ENCODE results near the gene NAA10. TPM values are rescaled to one million over a fixed set of nuclear protein-coding genes. Genes with fewer than 3 reads are reported as not detected.

NAA10 gene
- total RNA-seq, 1 donor from 2014 or later, result 17.6 TPM

DNA sequence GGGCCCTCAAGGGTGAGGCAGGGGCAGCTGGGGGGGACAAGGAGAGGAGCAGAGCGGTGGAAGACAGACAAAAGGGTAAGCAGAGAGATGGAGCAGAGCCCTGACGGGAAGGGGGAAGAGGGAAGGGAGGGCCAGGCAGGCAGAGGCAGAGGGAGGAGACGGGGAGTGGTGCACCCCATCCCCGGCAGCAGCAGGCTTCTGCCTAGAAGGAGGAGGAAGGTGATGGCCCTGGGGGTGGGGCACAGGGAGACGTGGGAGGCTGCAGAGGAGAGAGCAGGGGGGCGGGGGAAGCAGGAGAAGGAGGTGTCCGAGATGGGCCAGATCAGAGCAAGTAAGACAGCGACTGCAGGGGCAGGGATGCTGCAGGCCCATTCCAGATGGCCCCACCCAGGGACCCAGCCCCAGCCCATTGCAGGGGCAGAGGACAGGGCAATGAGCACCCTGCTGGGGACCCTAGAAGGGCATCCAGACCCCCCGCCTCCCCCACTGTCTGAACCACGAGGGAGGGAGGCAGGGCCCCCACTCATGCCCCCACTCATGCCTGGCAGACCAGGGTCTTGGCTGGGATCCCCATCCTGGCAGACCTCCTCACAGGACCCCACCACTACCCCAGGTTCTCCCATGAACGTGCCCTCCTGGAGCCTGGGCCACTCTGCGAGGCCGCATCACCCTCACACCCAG lies 51.5 kb downstream of the NAA10 start:
- no peak for DNase-seq

DNA sequence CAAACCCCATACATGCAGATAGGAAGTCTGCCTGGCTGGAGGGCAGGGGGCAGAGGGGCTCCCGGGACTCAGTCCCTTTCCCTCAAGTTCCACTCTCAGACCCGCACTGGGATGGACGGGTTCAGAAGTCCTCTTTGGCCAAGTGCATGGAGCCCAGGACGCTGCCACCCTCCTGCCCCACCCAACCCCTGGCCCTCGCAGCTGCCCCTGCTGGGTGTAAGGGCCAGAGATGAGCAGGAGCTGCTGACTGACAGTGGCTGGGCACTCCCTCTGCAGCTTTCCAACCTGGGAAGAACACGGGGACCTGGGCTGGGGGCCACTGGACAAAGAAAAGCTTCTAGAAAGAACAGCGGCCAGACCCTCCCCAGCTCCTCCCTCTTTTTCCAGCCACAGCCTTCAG lies 52.3 kb downstream of the NAA10 start:
- DNase-seq, result no peak

DNA sequence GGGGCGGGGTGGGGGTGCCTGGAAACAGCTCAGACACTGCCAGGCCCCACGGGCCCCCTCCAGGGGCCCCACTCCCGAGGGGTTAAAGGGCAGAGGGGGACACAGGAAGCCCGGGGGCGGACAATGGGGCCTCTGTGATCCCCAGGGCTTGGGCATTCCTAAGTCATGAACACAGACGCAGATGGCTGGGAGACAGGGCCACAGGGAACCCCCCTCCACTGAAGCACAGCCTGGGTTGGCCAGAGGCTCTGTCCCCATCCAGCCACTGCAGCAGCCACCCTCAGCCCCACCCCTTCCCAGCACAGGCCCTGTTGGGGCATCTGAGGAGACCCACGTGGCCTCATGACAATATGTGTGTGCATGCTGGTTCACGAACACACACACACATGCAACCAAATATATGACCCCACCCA lies 52.7 kb downstream of the NAA10 start:
- no peak for DNase-seq

DNA sequence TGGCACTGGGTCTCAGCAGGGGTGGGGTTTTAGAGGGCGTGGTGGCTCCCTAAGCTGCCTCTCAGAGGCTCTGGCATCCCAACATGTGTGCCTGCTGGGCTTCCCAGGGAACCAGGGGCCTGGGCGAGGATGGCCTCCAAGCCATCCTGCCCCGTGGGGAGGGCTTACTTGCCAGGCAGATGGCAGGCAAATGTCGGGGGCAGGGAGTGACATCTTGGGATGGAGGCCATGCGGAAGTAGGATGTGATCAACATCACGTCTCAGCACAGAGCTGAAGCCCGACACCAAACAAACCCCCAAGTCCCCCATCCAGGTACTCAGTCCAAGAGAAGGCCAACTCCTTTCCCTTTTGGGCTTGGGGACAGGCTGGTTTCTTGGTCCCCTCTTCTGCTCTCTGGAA lies 53.6 kb downstream of the NAA10 start:
- DNase-seq, result no peak

DNA sequence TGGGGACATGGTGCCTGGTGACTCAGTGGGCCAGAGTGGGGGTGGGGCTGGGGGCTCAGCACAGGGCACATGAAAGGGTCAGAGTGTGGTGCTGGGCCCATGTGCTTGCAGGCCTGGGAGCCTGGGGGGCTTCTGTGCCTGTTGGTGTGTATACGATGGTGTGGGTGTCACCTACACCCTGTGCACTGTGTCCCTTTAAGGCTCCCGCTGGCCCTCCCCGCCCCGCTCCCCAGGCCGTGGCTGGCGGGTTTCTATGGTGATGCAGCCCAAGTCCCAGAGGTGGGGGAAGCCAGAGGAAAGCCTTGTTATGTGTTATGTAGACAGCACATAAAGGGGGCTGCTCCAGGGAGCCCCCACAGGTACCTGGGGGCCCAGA lies 54.4 kb downstream of the NAA10 start:
- DNase-seq, result no peak

DNA sequence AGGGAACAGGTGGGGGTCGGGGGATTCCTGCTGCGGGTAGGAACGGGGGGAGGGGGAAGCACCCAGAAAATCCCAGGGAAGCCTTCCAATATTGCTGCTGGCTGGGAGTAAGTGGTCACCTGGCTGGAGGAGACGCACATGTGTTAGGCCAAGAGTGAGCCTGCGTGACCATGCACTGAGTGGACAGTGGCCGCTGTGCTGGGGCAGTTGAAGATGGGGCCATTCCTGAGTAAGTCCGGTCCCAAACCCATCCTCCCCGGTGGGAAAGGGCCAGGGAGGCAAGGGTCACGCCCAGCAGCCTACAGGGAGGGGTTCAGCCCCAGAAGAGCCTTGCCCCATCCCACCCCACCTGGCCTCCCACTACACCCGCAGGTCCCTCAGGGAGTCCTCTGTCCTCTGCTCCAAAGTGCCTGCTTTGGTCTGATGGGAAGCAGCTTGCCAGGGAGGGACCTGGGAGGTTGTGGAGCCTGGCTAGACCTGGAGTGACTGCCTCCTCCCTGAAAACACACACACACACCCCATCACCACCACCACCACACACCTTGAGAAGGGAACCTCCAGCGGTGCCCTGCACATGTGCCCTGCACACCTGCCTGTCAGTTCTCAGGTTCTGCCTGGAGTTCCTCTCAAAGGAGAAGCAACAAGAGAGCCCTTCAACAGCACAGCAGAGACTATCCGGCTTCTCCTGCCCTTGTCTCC lies 54.9 kb downstream of the NAA10 start:
- DNase-seq, result no peak

Small RNA genes lying within 50 kb of the gene (small RNA-seq; reads per million reads assigned to genes)
- not detected for gene MIR3202-1

Other genes with a start within 250 kb of the NAA10 start
- 11.4 TPM for gene SLC6A8, start 247.1 kb downstream of the NAA10 start, total RNA-seq
- gene BCAP31, start 210.7 kb downstream of the NAA10 start, total RNA-seq, result 60.2 TPM
- 5.0 TPM for gene ABCD1, start 210.2 kb downstream of the NAA10 start, total RNA-seq
- gene PLXNB3, start 170.8 kb downstream of the NAA10 start, total RNA-seq, result 0.47 TPM
- 0.16 TPM for gene SRPK3, start 154.0 kb downstream of the NAA10 start, total RNA-seq
- 29.0 TPM for gene IDH3G, start 140.7 kb downstream of the NAA10 start, total RNA-seq
- gene SSR4, start 140.4 kb downstream of the NAA10 start, total RNA-seq, result 78.9 TPM
- gene PDZD4, start 104.5 kb downstream of the NAA10 start, total RNA-seq, result 148 TPM
- 98.1 TPM for gene L1CAM, start 48.9 kb downstream of the NAA10 start, total RNA-seq
- not detected for gene AVPR2, start 30.4 kb downstream of the NAA10 start, total RNA-seq
- gene ARHGAP4, start 8.8 kb downstream of the NAA10 start, total RNA-seq, result 6.6 TPM
- 2.8 TPM for gene RENBP, start 9.6 kb upstream of the NAA10 start, total RNA-seq
- gene HCFC1, start 36.8 kb upstream of the NAA10 start, total RNA-seq, result 12.6 TPM
- gene TMEM187, start 37.7 kb upstream of the NAA10 start, total RNA-seq, result 2.7 TPM
- gene IRAK1, start 84.9 kb upstream of the NAA10 start, total RNA-seq, result 8.7 TPM
- gene MECP2, start 162.7 kb upstream of the NAA10 start, total RNA-seq, result 27.0 TPM
- not detected for gene OPN1LW, start 209.2 kb upstream of the NAA10 start, total RNA-seq
- gene OPN1MW, start 247.6 kb upstream of the NAA10 start, total RNA-seq, result not detected

Data from occipital lobe (tissue), 3 donors.